ENCODE results near the gene IVD.

GRCh38 chr15:40367686-40368611 is 37.6 kb upstream of the IVD start:
- no peak for TF ChIP-seq EP300 (IDR thresholded peaks at IDR 0.05)
- no peak for TF ChIP-seq POLR2A (IDR thresholded peaks at IDR 0.05; ENCODE audit: low read depth)
- TF ChIP-seq CTCF (IDR thresholded peaks at IDR 0.05) = peak; percentile 88 to 94 (median 94)

All from esophagus muscularis mucosa (tissue), 4 donors.